Smooth muscle cell (in vitro differentiated cells): ENCODE measurements around the gene ITGB1. TPM values are rescaled to one million over a fixed set of nuclear protein-coding genes. Genes with fewer than 3 reads are reported as not detected.

Experiments used
- DNase-seq: peaks from one replicate; lab custom pipeline; 2025; ENCODE audit not compliant: unreplicated experiment; lab: John Stamatoyannopoulos, UW
- H2AFZ ChIP-seq: fragments of 200-600 bp; sonication (generic); 2 replicates; pipeline ENCODE4 v1.6.0; 2016; ENCODE audit warnings: antibody characterized with exemption, low read depth, mild to moderate bottlenecking
- H3F3A ChIP-seq: fragments of 200-600 bp; sonication (generic); 2 replicates; pipeline ENCODE4 v1.6.0; 2017; ENCODE audit warnings: antibody characterized with exemption, low read depth
- H3K27ac ChIP-seq: fragments of 200-600 bp; sonication (generic); 2 replicates; pipeline ENCODE4 v1.5.1; 2016; ENCODE audit warnings: low read depth, mild to moderate bottlenecking
- H3K27me3 ChIP-seq: fragments of 200-600 bp; sonication (generic); 2 replicates; pipeline ENCODE4 v1.6.1; 2016; ENCODE audit warnings: low read depth, mild to moderate bottlenecking
- H3K36me3 ChIP-seq: fragments of 200-600 bp; sonication (generic); 2 replicates; pipeline ENCODE4 v1.5.1; 2016; ENCODE audit warnings: low read depth
- H3K4me1 ChIP-seq: fragments of 200-600 bp; sonication (generic); 2 replicates; pipeline ENCODE4 v1.5.1; 2016; ENCODE audit warnings: low read depth
- H3K4me2 ChIP-seq: fragments of 200-600 bp; sonication (generic); 2 replicates; pipeline ENCODE4 v1.6.0; 2016; ENCODE audit warnings: mild to moderate bottlenecking
- H3K4me3 ChIP-seq: fragments of 200-600 bp; sonication (generic); 2 replicates; pipeline ENCODE4 v1.5.1; 2016; ENCODE audit warnings: mild to moderate bottlenecking
- H3K79me2 ChIP-seq: fragments of 200-600 bp; sonication (generic); 2 replicates; pipeline ENCODE4 v1.6.0; 2016; ENCODE audit warnings: low read depth, mild to moderate bottlenecking
- H3K9ac ChIP-seq: fragments of 200-600 bp; sonication (generic); 2 replicates; pipeline ENCODE4 v1.6.0; 2016; ENCODE audit warnings: low read depth
- H3K9me3 ChIP-seq: fragments of 200-600 bp; sonication (generic); replicated peaks from 2 replicates; pipeline ENCODE4 v1.5.1; 2016; ENCODE audit warnings: low read depth
- H4K20me1 ChIP-seq: fragments of 200-600 bp; sonication (generic); 2 replicates; pipeline ENCODE4 v1.6.0; 2016; ENCODE audit warnings: low read depth
- WGBS: methylation state at CpG from one replicate; pipeline ENCODE4 v1.1.7; 2016; ENCODE audit warnings: low lambda C conversion rate; 5-methylcytosine and 5-hydroxymethylcytosine counted together
- polyA plus RNA-seq: library from polyadenylated mRNA; unstranded; fragments of >200 nt; fragmentation: Nextera tagmentation; extraction: Ambion mirVana; gene quantifications from 2 replicates; pipeline ENCODE4 v1.2.1, GENCODE V29; 2016
- total RNA-seq: library from RNA; depleted of rRNA; stranded (reverse); fragments of >200 nt; gene quantifications from 2 replicates; pipeline ENCODE4 v1.2.3, GENCODE V29; 2014
- TF ChIP-seq, protein P1 (sequence below): fragments of 200-600 bp; sonication (generic); IDR thresholded peaks from 2 replicates; pipeline ENCODE4 v1.5.1; 2017; ENCODE audit warnings: borderline replicate concordance, mild to moderate bottlenecking, antibody characterized with exemption; ENCODE audit not compliant: insufficient read depth, poor library complexity, severe bottlenecking

Gene ITGB1
- total and polyA plus RNA-seq, 2 experiments from 2014 or later = 859 to 2,267 TPM

DNA sequence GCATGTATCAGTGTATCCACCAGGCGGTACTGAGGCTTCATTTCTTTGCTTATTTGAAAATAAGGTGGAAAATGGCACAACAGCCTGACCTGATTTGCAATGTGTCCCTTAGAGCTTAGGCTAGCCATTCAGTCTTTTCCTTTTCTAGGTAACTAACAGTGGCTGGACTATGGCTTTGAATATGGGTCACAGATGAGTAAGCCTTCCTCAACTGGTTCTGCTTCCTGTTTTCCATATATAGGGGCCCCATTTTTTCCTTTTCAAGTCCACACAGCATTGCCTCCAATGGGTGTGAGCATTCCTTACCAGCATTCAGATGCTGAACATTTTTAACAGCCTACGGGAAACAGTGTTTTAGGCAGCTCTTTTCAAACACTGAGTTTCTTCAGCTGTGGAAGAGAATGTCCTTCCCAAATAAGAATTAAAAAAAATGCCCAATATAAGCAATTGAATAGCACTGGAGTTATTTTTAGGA is 3.9 kb upstream of the ITGB1 start:
- H3K27me3 ChIP-seq = no peaks in the 10 kb centered on the region
- no peaks in the 10 kb centered on the region for H3K9me3 ChIP-seq
- TF ChIP-seq, protein P1, sequence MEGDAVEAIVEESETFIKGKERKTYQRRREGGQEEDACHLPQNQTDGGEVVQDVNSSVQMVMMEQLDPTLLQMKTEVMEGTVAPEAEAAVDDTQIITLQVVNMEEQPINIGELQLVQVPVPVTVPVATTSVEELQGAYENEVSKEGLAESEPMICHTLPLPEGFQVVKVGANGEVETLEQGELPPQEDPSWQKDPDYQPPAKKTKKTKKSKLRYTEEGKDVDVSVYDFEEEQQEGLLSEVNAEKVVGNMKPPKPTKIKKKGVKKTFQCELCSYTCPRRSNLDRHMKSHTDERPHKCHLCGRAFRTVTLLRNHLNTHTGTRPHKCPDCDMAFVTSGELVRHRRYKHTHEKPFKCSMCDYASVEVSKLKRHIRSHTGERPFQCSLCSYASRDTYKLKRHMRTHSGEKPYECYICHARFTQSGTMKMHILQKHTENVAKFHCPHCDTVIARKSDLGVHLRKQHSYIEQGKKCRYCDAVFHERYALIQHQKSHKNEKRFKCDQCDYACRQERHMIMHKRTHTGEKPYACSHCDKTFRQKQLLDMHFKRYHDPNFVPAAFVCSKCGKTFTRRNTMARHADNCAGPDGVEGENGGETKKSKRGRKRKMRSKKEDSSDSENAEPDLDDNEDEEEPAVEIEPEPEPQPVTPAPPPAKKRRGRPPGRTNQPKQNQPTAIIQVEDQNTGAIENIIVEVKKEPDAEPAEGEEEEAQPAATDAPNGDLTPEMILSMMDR = no peak
- WGBS = 19% methylated on average over 2 of the region's 2 CpGs
- H3K4me2 ChIP-seq = peak overlapping the region; percentile 93
- H4K20me1 ChIP-seq = peaks cover 8% of the 10 kb centered on the region
- no peak overlapping the region for H2AFZ ChIP-seq
- H3F3A ChIP-seq = peaks cover 26% of the 10 kb centered on the region
- no peaks in the 10 kb centered on the region for H3K36me3 ChIP-seq
- peak overlapping the region; percentile 63 for H3K9ac ChIP-seq
- peak overlapping the region; percentile 24 for H3K4me3 ChIP-seq
- no peak for DNase-seq
- H3K27ac ChIP-seq = peak overlapping the region; percentile 97
- H3K79me2 ChIP-seq = peaks cover 34% of the 10 kb centered on the region
- H3K4me1 ChIP-seq = peaks cover 30% of the 10 kb centered on the region

DNA sequence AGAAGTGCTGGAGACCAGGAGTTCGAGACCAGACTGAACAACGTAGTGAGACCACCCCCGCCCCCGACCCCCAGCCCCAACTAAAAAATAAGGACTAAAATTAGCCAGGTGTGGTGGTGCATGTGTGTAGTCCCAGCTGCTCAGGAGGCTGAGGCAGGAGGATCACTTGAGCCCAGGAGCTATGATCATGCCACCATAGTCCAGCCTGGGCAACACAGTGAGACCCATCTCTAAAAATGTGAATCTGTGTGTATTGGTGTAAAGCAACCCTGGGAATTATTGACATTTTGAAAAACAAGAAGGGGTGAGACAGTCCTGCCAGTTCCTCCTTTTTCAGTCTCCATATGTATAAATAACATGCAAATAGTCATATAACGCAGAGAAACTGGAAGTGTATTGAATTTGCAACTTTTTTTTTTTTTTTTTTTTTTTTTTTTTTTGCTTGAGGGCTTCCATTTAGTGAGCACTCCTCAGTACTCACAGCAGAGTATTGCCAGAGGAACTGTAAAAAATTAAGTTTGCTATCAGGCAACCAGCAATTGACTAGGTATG is 3.4 kb upstream of the ITGB1 start:
- no peak overlapping the region for H3K9ac ChIP-seq
- H3K27me3 ChIP-seq = no peaks in the 10 kb centered on the region
- H3K9me3 ChIP-seq = no peaks in the 10 kb centered on the region
- 91% methylated on average over 5 of the region's 5 CpGs for WGBS
- H3K4me2 ChIP-seq = peak overlapping the region; percentile 93
- H3K27ac ChIP-seq = peak overlapping the region; percentile 97
- H3K4me1 ChIP-seq = peaks cover 30% of the 10 kb centered on the region
- H2AFZ ChIP-seq = no peak overlapping the region
- H3K4me3 ChIP-seq = no peak overlapping the region
- peaks cover 13% of the 10 kb centered on the region for H4K20me1 ChIP-seq
- H3K79me2 ChIP-seq = peaks cover 39% of the 10 kb centered on the region
- DNase-seq = no peak
- TF ChIP-seq, protein P1 = no peak
- H3F3A ChIP-seq = peaks cover 26% of the 10 kb centered on the region
- no peaks in the 10 kb centered on the region for H3K36me3 ChIP-seq

DNA sequence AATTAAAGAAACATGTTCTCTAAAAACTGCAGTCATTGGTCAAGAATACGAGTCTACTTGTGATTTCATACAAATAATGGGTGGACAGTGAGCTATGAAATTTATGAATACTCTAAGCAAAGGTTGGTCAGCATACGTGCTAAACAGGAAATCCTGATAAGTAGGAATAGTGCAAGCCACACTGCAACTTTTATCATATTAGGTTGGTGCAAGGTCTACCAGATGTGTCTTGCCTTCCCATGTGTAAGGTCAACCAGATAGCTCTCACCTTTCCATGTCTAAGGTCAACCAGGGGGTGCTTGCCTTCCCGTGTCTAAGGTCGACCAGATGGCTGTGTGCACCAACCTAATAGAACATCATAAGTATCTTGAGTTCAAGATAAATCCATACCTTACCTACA is 2.0 kb upstream of the ITGB1 start:
- Histone ChIP-seq H3K4me1 (peaks cover 41% of the 10 kb centered on the region), H3K9ac (peak overlapping the region; percentile 99), H3K27me3 (no peaks in the 10 kb centered on the region), H3K9me3 (no peaks in the 10 kb centered on the region), H2AFZ (no peak overlapping the region), H3K27ac (peak overlapping the region; percentile 97), H4K20me1 (peaks cover 27% of the 10 kb centered on the region), H3K79me2 (peaks cover 53% of the 10 kb centered on the region), H3K4me2 (peak overlapping the region; percentile 93), H3F3A (peaks cover 28% of the 10 kb centered on the region), H3K36me3 (no peaks in the 10 kb centered on the region), H3K4me3 (peak overlapping the region; percentile 70)
- DNase-seq = no peak
- TF ChIP-seq, protein P1 = no peak
- WGBS = 64% methylated on average over 4 of the region's 4 CpGs
